Right lung (tissue), 5 donors: ENCODE data around the gene PTCD1. TPM values are rescaled to one million over a fixed set of nuclear protein-coding genes. Genes with fewer than 3 reads are reported as not detected.

Experiments
- DNase-seq, 2 donors: peaks; one replicate each; pipeline ENCODE4 v3.0.0-alpha.2; 2013
- polyA plus RNA-seq, 5 donors: library from polyadenylated mRNA; unstranded; fragments of 120-200 nt; gene quantifications; one replicate each; pipeline versions ENCODE4 v1.2.1 to v1.2.3, GENCODE V29; 2013; ENCODE audit warnings: inconsistent platforms in 1 of 5, low replicate concordance in 1 of 5; ENCODE audit not compliant: insufficient read length in 5 of 5, insufficient read depth in 1 of 5

Gene PTCD1
- polyA plus RNA-seq, 5 donors = 4.3 to 8.0 (median 6.2) TPM

DNA sequence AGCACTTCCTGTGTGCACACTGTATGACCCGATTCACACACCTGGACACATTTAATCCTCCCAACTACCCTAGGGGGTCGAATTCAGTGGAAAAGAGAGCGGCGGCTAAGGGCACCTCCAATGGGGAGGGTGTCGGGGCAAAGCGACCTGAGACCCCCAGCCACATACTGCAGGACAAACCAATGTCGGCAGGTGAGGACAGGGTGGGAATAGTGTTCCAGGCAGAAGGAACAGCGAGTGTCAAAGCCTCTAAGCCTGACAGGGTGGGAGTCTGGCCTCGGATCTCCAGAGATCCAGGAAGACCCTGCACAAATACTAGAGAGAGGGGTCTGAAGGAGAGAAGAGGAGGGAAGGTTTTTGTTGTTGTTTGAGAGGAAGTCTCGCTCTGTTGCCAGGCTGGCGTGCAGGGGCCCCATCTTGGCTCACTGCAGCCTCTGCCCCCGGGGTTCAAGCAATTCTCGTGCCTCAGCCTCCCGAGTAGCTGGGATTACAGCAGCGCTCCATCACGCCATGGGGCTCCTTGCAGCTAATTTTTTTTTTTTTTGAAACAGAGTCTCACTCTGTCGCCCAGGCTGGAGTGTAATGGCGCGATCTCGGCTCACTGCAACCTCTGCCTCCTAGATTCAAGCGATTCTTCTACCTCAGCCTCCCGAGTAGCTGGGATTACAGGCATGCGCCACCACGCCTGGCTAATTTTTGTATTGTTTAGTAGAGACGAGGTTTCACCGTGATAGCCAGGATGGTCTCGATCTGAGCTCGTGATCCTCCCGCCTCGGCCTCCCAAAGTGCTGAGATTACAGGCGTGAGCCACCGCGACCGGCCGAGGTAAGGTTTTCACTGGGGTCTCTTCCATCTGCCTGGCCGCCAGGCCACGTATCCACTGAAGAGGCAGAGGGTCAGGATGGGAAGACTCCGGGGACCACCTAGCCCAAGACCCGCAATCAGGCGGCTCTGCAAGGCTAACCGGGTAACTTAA is 65.2 kb downstream of the PTCD1 start:
- DNase-seq = no peak

DNA sequence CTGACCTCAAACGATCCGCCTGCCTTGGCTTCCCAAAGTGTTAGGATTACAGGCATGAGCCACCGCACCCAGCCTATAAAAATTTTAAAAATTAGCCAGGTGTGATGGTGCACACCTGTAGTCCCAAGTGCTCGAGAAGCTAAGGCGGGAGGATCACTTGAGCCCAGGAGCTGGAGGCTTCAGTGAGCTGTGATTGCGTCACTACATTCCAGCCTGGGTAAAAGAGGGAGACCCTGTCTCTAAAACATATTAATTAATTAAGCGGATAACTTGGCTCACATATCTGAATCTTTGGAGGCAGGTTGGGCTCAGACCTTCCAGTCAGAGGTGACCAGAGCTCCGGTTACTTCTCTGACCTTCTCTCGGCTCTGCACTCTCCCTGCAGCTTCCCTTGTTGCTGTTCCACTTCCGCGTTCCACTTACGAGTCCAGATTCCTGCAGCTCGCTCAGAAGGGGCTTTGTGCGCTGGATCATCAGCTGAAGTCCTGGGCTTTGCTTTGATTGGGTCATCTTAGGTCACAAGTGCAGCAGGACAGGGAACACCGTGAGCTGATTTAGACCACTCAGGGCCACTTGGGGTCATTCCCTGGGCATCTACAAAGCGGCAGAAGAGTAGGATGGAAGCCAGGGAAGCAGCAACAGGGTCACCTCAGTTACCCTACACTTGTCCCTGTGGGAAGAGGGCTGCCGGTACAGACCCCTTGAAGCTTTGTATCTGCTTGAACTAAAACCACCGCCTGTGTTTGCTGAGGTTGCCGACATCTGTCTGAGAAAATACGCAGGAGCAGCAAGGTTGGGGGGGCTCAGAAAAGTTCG is 66.1 kb downstream of the PTCD1 start:
- DNase-seq = peak; percentile 33 to 45

DNA sequence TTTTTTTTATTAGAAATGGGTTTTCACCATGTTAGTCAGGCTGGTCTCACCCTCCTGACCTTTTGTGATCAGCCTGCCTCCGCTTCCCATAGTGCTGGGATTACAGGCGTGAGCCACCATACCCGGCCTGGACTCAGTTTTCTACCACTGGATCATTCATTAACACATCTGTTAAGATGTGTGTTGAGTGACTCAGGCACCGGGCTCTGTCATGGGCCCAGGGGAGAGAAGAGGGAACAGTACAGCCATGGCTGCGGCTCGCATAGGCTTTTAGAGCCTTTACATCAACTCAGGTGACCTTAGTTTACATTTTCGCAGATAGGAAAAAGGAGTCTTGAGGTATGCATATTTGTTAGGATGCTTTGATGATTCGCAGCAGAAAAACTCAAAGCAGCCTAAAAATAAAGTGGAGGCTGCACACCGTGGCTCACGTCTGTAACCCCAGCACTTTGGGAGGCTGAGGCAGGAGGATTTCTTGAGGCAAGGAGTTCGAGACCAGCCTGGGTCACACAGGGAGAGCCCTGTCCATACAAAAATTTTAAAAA is 67.2 kb downstream of the PTCD1 start:
- DNase-seq = no peak

- DNase-seq = no peak
Measured at GRCh38 chr7:99369767-99370391, 68.7 kb downstream of the PTCD1 start.

DNA sequence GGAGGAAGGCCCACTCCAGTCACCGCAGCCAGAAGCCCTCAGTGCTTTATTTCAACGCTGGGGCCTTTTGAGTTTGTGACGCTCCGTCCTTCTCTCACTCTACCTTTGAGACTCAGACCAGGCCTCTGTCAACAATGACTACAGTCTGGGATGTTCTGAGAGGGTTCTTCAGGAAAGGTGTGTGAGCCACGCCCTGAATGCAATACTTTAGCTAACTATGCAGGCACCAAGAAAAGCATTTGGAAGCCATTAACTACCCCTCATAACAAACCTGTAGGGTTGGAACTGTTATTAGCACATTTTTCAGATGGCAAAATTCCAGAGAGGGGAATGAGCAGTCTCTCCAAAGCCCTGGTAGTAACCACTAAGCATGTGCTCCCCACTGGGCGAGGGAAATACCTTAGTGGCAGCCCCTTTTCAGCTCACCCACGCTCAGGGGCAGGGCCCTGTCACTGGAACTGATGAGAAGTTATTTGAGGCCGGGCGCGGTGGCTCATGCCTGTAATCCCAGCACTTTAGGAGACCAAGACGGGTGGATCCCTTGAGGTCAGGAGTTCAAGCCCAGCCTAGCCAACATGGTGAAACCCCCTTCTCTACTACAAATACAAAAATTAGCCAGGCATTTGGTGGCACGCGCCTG is 69.7 kb downstream of the PTCD1 start:
- no peak for DNase-seq

Other genes with a start within 250 kb of the PTCD1 start
- under 1 TPM in 3 of 5 donors, not detected in 2; 0.06 to 0.18 (median 0.14) TPM for gene KPNA7, start 230.7 kb downstream of the PTCD1 start, polyA plus RNA-seq
- under 1 TPM; 0.04 to 0.17 (median 0.07) TPM for gene MYH16, start 166.0 kb downstream of the PTCD1 start, polyA plus RNA-seq
- 100 to 1,000 TPM in 3 of 5 donors, 10 to 100 TPM in 2; 89.8 to 108 (median 102) TPM for gene ARPC1A, start 112.9 kb downstream of the PTCD1 start, polyA plus RNA-seq
- gene ARPC1B, start 64.1 kb downstream of the PTCD1 start, polyA plus RNA-seq = 10 to 100 TPM; 37.4 to 63.7 (median 41.3) TPM
- gene PDAP1, start 30.2 kb downstream of the PTCD1 start, polyA plus RNA-seq = 100 to 1,000 TPM; 109 to 166 (median 135) TPM
- gene BUD31, start 29.8 kb downstream of the PTCD1 start, polyA plus RNA-seq = 100 to 1,000 TPM in 3 of 5 donors, 10 to 100 TPM in 2; 95.0 to 109 (median 101) TPM
- gene CPSF4, start 145 bp upstream of the PTCD1 start, polyA plus RNA-seq = 10 to 100 TPM; 32.2 to 41.6 (median 35.5) TPM
- gene ATP5MF, start 27.4 kb upstream of the PTCD1 start, polyA plus RNA-seq = 100 to 1,000 TPM; 290 to 437 (median 312) TPM
- gene ZNF789, start 34.1 kb upstream of the PTCD1 start, polyA plus RNA-seq = 10 to 100 TPM; 40.8 to 56.5 (median 44.9) TPM
- 10 to 100 TPM; 14.6 to 18.4 (median 15.6) TPM for gene ZNF394, start 61.5 kb upstream of the PTCD1 start, polyA plus RNA-seq
- 10 to 100 TPM; 11.9 to 16.6 (median 15.8) TPM for gene ZKSCAN5, start 65.9 kb upstream of the PTCD1 start, polyA plus RNA-seq
- 10 to 100 TPM; 12.8 to 20.0 (median 14.6) TPM for gene FAM200A, start 113.3 kb upstream of the PTCD1 start, polyA plus RNA-seq
- 100 to 1,000 TPM in 1 of 5 donors, 10 to 100 TPM in 4; 56.1 to 106 (median 94.2) TPM for gene ZNF655, start 119.8 kb upstream of the PTCD1 start, polyA plus RNA-seq
- 1 to 10 TPM; 1.4 to 2.3 (median 1.7) TPM for gene TMEM225B, start 159.5 kb upstream of the PTCD1 start, polyA plus RNA-seq
- gene ZSCAN25, start 178.1 kb upstream of the PTCD1 start, polyA plus RNA-seq = 10 to 100 TPM; 16.3 to 22.4 (median 20.8) TPM
- 10 to 100 TPM; 15.1 to 25.8 (median 19.6) TPM for gene CYP3A5, start 241.2 kb upstream of the PTCD1 start, polyA plus RNA-seq